ENCODE data around the gene CLEC4E. TPM values are rescaled to one million over a fixed set of nuclear protein-coding genes. Genes with fewer than 3 reads are reported as not detected.

Gene CLEC4E
- polyA plus RNA-seq, 3 donors from 2014 or later = not detected

Other genes starting within 250 kb of the CLEC4E start
- gene CLEC6A, start 84.9 kb downstream of the CLEC4E start, polyA plus RNA-seq = not detected
- not detected for gene CLEC4D, start 27.4 kb downstream of the CLEC4E start, polyA plus RNA-seq
- not detected for gene AICDA, start 72.0 kb upstream of the CLEC4E start, polyA plus RNA-seq
- not detected for gene MFAP5, start 121.9 kb upstream of the CLEC4E start, polyA plus RNA-seq
- 1 to 10 TPM in 2 of 3 donors, under 1 TPM in 1; 0.13 to 4.1 (median 1.6) TPM for gene RIMKLB, start 157.1 kb upstream of the CLEC4E start, polyA plus RNA-seq

All from immature natural killer cell (primary cell).